AG04450 (cell line): ENCODE data around the gene KIF26B. TPM values are rescaled to one million over a fixed set of nuclear protein-coding genes. Genes with fewer than 3 reads are reported as not detected.

Source experiments
- CTCF ChIA-PET: fragments of 300-600, 350-600 bp; formaldehyde crosslinking; extraction: SDS; loops from one replicate; lab custom pipeline; 2022; ENCODE audit warnings: antibody characterized with exemption, inconsistent platforms; lab: Charles Lee
- POLR2A ChIA-PET: fragments of 350-600 bp; formaldehyde crosslinking; extraction: SDS; loops from one replicate; lab custom pipeline; 2021; ENCODE audit warnings: antibody characterized with exemption, inconsistent platforms; lab: Yijun Ruan, JAX
- DNase-seq: peaks from one replicate; pipeline ENCODE4 v3.0.0-alpha.2; 2011; ENCODE audit warnings: low read depth, low spot score
- H3K27ac ChIP-seq: one replicate; pipeline ENCODE4 v1.5.1; 2012; ENCODE audit warnings: low read depth, low read length, control low read depth
- H3K27me3 ChIP-seq: one replicate; pipeline ENCODE4 v1.6.0; 2012; ENCODE audit warnings: low read length; ENCODE audit not compliant: control insufficient read depth, insufficient read depth
- H3K4me3 ChIP-seq: 2 replicates; pipeline ENCODE4 v1.5.1; 2011; ENCODE audit warnings: mild to moderate bottlenecking, low read depth, low read length, control low read depth
- H3K9me3 ChIP-seq: 2 replicates; pipeline ENCODE4 v1.5.1; 2012; ENCODE audit warnings: low read length; ENCODE audit not compliant: control insufficient read depth, insufficient read depth
- CTCF ChIP-seq: IDR thresholded peaks from 2 replicates; pipeline ENCODE4 v1.5.1; 2011; ENCODE audit warnings: low read depth, low read length, control low read depth, inconsistent platforms
- polyA plus RNA-seq: library from polyadenylated mRNA; depleted of rRNA; stranded (reverse); fragments of >200 nt; gene quantifications from 2 replicates; pipeline ENCODE4 v1.2.3, GENCODE V29; 2011

The KIF26B gene
- polyA plus RNA-seq, 1 experiment, result 2.4 TPM

GRCh38 chr1:245528258-245528635 is 373.5 kb downstream of the KIF26B start:
- POLR2A ChIA-PET, result no interaction called here
- no peaks in the 10 kb centered on the region for H3K9me3 ChIP-seq
- H3K27ac ChIP-seq, result no peak overlapping the region
- no peak overlapping the region for H3K4me3 ChIP-seq
- CTCF ChIA-PET, result no interaction called here
- DNase-seq, result no peak
- no peak for TF ChIP-seq CTCF
- no peaks in the 10 kb centered on the region for H3K27me3 ChIP-seq

GRCh38 chr1:245530937-245531336 is 376.2 kb downstream of the KIF26B start:
- POLR2A ChIA-PET, result no interaction called here
- H3K4me3 ChIP-seq, result no peak overlapping the region
- H3K27ac ChIP-seq, result no peak overlapping the region
- no peaks in the 10 kb centered on the region for H3K27me3 ChIP-seq
- H3K9me3 ChIP-seq, result no peaks in the 10 kb centered on the region
- no peak for DNase-seq
- CTCF ChIA-PET, result no interaction called here
- no peak for TF ChIP-seq CTCF

- no peak for TF ChIP-seq CTCF
- H3K27ac ChIP-seq, result no peak overlapping the region
- H3K9me3 ChIP-seq, result no peaks in the 10 kb centered on the region
- H3K27me3 ChIP-seq, result no peaks in the 10 kb centered on the region
- POLR2A ChIA-PET, result no interaction called here
- no peak overlapping the region for H3K4me3 ChIP-seq
- no peak for DNase-seq
- CTCF ChIA-PET, result no interaction called here
Observed at GRCh38 chr1:245537992-245538391, 383.2 kb downstream of the KIF26B start.

- no peak for TF ChIP-seq CTCF
- Histone ChIP-seq H3K4me3 (no peak overlapping the region), H3K27ac (no peak overlapping the region), H3K9me3 (no peaks in the 10 kb centered on the region; the same call in 1 of the 2 replicates), H3K27me3 (no peaks in the 10 kb centered on the region)
- no peak for DNase-seq
- ChIA-PET CTCF (no interaction called here), POLR2A (no interaction called here)
Observed at GRCh38 chr1:245538671-245539070, 383.9 kb downstream of the KIF26B start.

- H3K4me3 ChIP-seq, result no peak overlapping the region
- ChIA-PET POLR2A (no interaction called here), CTCF (no interaction called here)
- no peaks in the 10 kb centered on the region; the same call in 1 of the 2 replicates for H3K9me3 ChIP-seq
- TF ChIP-seq CTCF, result no peak
- peak; percentile 7 for DNase-seq
- H3K27ac ChIP-seq, result peak overlapping the region; percentile 54
- H3K27me3 ChIP-seq, result no peaks in the 10 kb centered on the region
Observed at GRCh38 chr1:245541369-245541768, 386.6 kb downstream of the KIF26B start.
